Left cardiac atrium (tissue), 4 donors: ENCODE data around the gene GLOD4. TPM values are rescaled to one million over a fixed set of nuclear protein-coding genes. Genes with fewer than 3 reads are reported as not detected.

Source experiments
- ATAC-seq, 2 donors: fragments of 200-7000 bp; cut with Tn5 transposase; one replicate each; pipeline ENCODE4 v1.9.1; 2020; ENCODE audit warnings: mild to moderate bottlenecking in 2 of 2, moderate library complexity in 2 of 2
- DNase-seq: peaks from one replicate; pipeline ENCODE4 v3.0.0-alpha.2; 2020
- intact Hi-C, 2 donors: fragments of 100-400 bp; cut with DNase I; formaldehyde crosslinking; loops; one replicate each; pipeline versions ENCODE4 v1.14.1 to v1.15.1; 2022 to 2023
- total RNA-seq, 2 donors: library from RNA; stranded (reverse); fragmentation: NEBNext Ultra II Directional; extraction: Animal tissue kit (Norgen Biotek cat#: 25700); gene quantifications; one replicate each; pipeline ENCODE4 v1.2.1, GENCODE V29; 2021
- donor health status: DM: no; HTN: yes; CAD: no.
- donor health status: DM: no; HTN: yes; CAD: no; lungs with severe emphysema.
- donor health status: DM: yes; HTN: yes; CAD: no.
- donor health status: Dilated cardiomyopathy.

Gene GLOD4
- total RNA-seq, 2 donors from 2014 or later = 32.7 to 41.1 TPM

GRCh38 chr17:725746-726145 is 56.3 kb downstream of the GLOD4 start:
- intact Hi-C loops = no loop called here
- ATAC-seq (no peak), DNase-seq (no peak)

- DNase-seq = no peak
- no peak for ATAC-seq
- intact Hi-C loops = no loop called here
Measured at GRCh38 chr17:725084-725483, 57.0 kb downstream of the GLOD4 start.

- ATAC-seq = no peak
- intact Hi-C loops = no loop called here
- no peak for DNase-seq
Measured at GRCh38 chr17:721540-721937, 60.5 kb downstream of the GLOD4 start.

GRCh38 chr17:720706-721539 is 61.2 kb downstream of the GLOD4 start:
- no peak for ATAC-seq
- DNase-seq = no peak
- intact Hi-C loops = no loop called here

GRCh38 chr17:718075-718474 is 64.0 kb downstream of the GLOD4 start:
- DNase-seq (no peak), ATAC-seq (no peak)
- intact Hi-C loops = no loop called here

Other genes starting within 250 kb of the GLOD4 start
- gene VPS53, start 67.4 kb downstream of the GLOD4 start, total RNA-seq = 10 to 100 TPM; 39.7 to 61.9 TPM
- gene TLCD3A, start 49.7 kb downstream of the GLOD4 start, total RNA-seq = 1 to 10 TPM; 4.8 to 8.3 TPM
- 10 to 100 TPM; 11.8 to 15.4 TPM for gene GEMIN4, start 30.0 kb downstream of the GLOD4 start, total RNA-seq
- gene MRM3, start 73 bp upstream of the GLOD4 start, total RNA-seq = 10 to 100 TPM; 14.9 to 17.7 TPM
- gene NXN, start 197.5 kb upstream of the GLOD4 start, total RNA-seq = 10 to 100 TPM; 16.7 to 20.8 TPM
- 10 to 100 TPM; 13.2 to 15.6 TPM for gene TIMM22, start 214.8 kb upstream of the GLOD4 start, total RNA-seq